BE2C (cell line): ENCODE results near the gene KPNB1.

ENCODE experiments used
- DNase-seq: peaks from one replicate; pipeline ENCODE4 v3.0.0-alpha.2; 2020
- H3K27me3 ChIP-seq: fragments of 250-450 bp; sonication (Bioruptor Pico); 2 replicates; pipeline ENCODE4 v1.5.1; 2020; ENCODE audit warnings: mild to moderate bottlenecking
- H3K36me3 ChIP-seq: fragments of 250-450 bp; sonication (Bioruptor Pico); 2 replicates; pipeline ENCODE4 v1.5.1; 2020; ENCODE audit warnings: mild to moderate bottlenecking
- H3K4me1 ChIP-seq: fragments of 250-450 bp; sonication (Bioruptor Pico); 2 replicates; pipeline ENCODE4 v1.5.1; 2020
- H3K4me3 ChIP-seq: 2 replicates; pipeline ENCODE4 v1.5.1; 2011; ENCODE audit warnings: low read depth, low read length
- H3K9me3 ChIP-seq: fragments of 250-450 bp; sonication (Bioruptor Pico); 2 replicates; pipeline ENCODE4 v1.5.1; 2020
- TF ChIP-seq, protein P1 (sequence below): IDR thresholded peaks from 2 replicates; pipeline ENCODE4 v1.5.1; 2012; ENCODE audit warnings: mild to moderate bottlenecking, low read depth, low read length

KPNB1 gene

DNA sequence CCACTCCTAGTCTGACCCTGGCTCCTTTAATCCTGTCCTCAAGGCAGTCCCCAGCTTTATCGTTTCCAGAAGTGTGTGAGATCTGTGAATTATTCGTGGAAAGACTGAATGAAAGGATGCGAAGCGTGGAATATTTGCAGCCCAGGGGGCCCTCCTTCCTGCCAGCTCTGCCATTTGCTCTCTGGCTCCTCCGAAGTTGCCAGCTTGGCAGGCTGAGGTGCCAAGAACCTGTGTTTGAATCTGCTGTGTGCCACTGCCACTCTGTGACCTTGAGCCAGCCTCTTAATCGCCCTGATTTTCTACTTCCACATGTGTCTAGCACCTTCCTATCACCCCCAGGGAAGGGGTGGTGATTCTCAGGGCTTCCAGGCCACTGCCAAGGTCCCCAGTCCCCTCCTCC is 55.0 kb downstream of the KPNB1 start:
- H3K4me3 ChIP-seq, result no peak overlapping the region
- no peaks in the 10 kb centered on the region for H3K9me3 ChIP-seq
- TF ChIP-seq, protein P1, sequence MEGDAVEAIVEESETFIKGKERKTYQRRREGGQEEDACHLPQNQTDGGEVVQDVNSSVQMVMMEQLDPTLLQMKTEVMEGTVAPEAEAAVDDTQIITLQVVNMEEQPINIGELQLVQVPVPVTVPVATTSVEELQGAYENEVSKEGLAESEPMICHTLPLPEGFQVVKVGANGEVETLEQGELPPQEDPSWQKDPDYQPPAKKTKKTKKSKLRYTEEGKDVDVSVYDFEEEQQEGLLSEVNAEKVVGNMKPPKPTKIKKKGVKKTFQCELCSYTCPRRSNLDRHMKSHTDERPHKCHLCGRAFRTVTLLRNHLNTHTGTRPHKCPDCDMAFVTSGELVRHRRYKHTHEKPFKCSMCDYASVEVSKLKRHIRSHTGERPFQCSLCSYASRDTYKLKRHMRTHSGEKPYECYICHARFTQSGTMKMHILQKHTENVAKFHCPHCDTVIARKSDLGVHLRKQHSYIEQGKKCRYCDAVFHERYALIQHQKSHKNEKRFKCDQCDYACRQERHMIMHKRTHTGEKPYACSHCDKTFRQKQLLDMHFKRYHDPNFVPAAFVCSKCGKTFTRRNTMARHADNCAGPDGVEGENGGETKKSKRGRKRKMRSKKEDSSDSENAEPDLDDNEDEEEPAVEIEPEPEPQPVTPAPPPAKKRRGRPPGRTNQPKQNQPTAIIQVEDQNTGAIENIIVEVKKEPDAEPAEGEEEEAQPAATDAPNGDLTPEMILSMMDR, result no peak
- no peak for DNase-seq
- H3K27me3 ChIP-seq, result no peaks in the 10 kb centered on the region
- H3K4me1 ChIP-seq, result peaks cover 29% of the 10 kb centered on the region
- peaks cover 12% of the 10 kb centered on the region for H3K36me3 ChIP-seq

- H3K4me3 ChIP-seq, result no peak overlapping the region
- no peaks in the 10 kb centered on the region for H3K9me3 ChIP-seq
- TF ChIP-seq, protein P1, result no peak
- H3K36me3 ChIP-seq, result peaks cover 21% of the 10 kb centered on the region
- H3K4me1 ChIP-seq, result peaks cover 29% of the 10 kb centered on the region
- DNase-seq, result no peak
- H3K27me3 ChIP-seq, result no peaks in the 10 kb centered on the region
These were observed 56.1 kb downstream of the KPNB1 start for GRCh38 chr17:47705536-47706530.

DNA sequence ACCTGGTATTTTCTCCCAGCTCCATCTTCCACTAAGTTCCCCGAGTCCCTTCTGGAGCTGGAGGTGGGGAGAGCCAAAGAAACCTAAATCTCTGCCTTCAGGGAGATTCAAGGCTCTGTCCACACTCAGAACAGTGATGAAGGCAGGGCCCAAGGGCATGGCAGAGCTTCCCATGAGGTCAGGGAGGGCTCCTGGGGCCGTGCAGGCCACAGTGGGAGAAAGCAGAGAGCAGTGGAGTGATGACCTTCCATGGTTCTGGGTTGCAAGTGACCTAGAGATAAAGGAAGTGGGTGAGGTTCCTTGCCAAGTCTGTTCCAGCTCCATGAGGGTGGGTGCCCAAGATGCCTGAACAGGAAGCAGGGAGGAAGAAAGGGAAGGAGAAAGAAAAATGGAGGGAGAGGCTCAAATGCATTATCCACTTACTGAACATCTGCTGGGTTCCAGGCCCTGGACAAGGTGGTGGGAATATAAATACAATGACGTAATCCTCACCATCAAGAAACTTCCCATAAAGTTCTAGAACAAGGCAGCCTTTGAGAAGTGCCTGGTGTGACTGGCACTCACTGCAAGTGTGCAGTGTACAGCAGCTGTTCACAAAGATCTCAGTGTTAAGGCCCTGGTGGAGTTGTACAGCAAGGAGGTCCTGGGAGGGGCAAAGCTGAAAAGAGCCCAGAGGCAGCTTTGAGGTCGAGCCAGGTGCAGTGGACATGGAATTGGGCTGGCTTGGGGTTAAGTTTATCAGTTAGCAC is 57.5 kb downstream of the KPNB1 start:
- no peak for DNase-seq
- peaks cover 17% of the 10 kb centered on the region for H3K4me1 ChIP-seq
- no peaks in the 10 kb centered on the region for H3K9me3 ChIP-seq
- TF ChIP-seq, protein P1, result no peak
- peaks cover 26% of the 10 kb centered on the region for H3K36me3 ChIP-seq
- no peaks in the 10 kb centered on the region for H3K27me3 ChIP-seq
- no peak overlapping the region for H3K4me3 ChIP-seq

GRCh38 chr17:47707884-47708283 is 58.2 kb downstream of the KPNB1 start:
- H3K27me3 ChIP-seq, result no peaks in the 10 kb centered on the region
- TF ChIP-seq, protein P1, result no peak
- H3K36me3 ChIP-seq, result peaks cover 26% of the 10 kb centered on the region
- no peak overlapping the region for H3K4me3 ChIP-seq
- H3K4me1 ChIP-seq, result peaks cover 13% of the 10 kb centered on the region
- no peaks in the 10 kb centered on the region for H3K9me3 ChIP-seq
- no peak for DNase-seq

GRCh38 chr17:47708312-47708863 is 58.7 kb downstream of the KPNB1 start:
- Histone ChIP-seq H3K4me3 (no peak overlapping the region), H3K27me3 (no peaks in the 10 kb centered on the region), H3K9me3 (no peaks in the 10 kb centered on the region), H3K36me3 (peaks cover 26% of the 10 kb centered on the region), H3K4me1 (peaks cover 13% of the 10 kb centered on the region)
- DNase-seq, result no peak
- TF ChIP-seq, protein P1, result no peak
